ENCODE data around the gene RETREG1.
"Not testable (repeated sequence)": the region's sequence is repeated elsewhere in the genome, so short reads cannot be mapped to it uniquely, and the experiment has no call there.

RETREG1 gene

GRCh38 chr5:16615741-16616535 is 859 bp downstream of the RETREG1 start:
- DNase-seq, result no peak

GRCh38 chr5:16612007-16612406 is 4.8 kb downstream of the RETREG1 start:
- no peak for DNase-seq

GRCh38 chr5:16610896-16611295 is 5.9 kb downstream of the RETREG1 start:
- not testable (repeated sequence) for DNase-seq

GRCh38 chr5:16609412-16609811 is 7.4 kb downstream of the RETREG1 start:
- DNase-seq, result no peak

- DNase-seq, result no peak
Observed at GRCh38 chr5:16606628-16607027, 10.2 kb downstream of the RETREG1 start.

GRCh38 chr5:16603701-16604100 is 13.1 kb downstream of the RETREG1 start:
- DNase-seq, result no peak

GRCh38 chr5:16603295-16603694 is 13.5 kb downstream of the RETREG1 start:
- no peak for DNase-seq

GRCh38 chr5:16602182-16602581 is 14.6 kb downstream of the RETREG1 start:
- DNase-seq, result no peak

- DNase-seq, result no peak
Observed at GRCh38 chr5:16600946-16601345, 15.9 kb downstream of the RETREG1 start.

- peak; percentile 20 for DNase-seq
Observed at GRCh38 chr5:16600397-16600796, 16.4 kb downstream of the RETREG1 start.

- no peak for DNase-seq
Observed at GRCh38 chr5:16597946-16598694, 18.7 kb downstream of the RETREG1 start.

- no peak for DNase-seq
Observed at GRCh38 chr5:16596581-16596940, 20.2 kb downstream of the RETREG1 start.

- no peak for DNase-seq
Observed at GRCh38 chr5:16595881-16596580, 20.8 kb downstream of the RETREG1 start.

GRCh38 chr5:16593628-16594027 is 23.2 kb downstream of the RETREG1 start:
- DNase-seq, result no peak

GRCh38 chr5:16593013-16593412 is 23.8 kb downstream of the RETREG1 start:
- DNase-seq, result no peak

- no peak for DNase-seq
Observed at GRCh38 chr5:16592255-16592654, 24.5 kb downstream of the RETREG1 start.

GRCh38 chr5:16590685-16591084 is 26.1 kb downstream of the RETREG1 start:
- DNase-seq, result no peak

GRCh38 chr5:16589658-16590057 is 27.1 kb downstream of the RETREG1 start:
- DNase-seq, result no peak

GRCh38 chr5:16588434-16589214 is 28.2 kb downstream of the RETREG1 start:
- DNase-seq, result no peak

GRCh38 chr5:16586556-16586955 is 30.2 kb downstream of the RETREG1 start:
- DNase-seq, result no peak

GRCh38 chr5:16585041-16585667 is 31.6 kb downstream of the RETREG1 start:
- no peak for DNase-seq

- no peak for DNase-seq
Observed at GRCh38 chr5:16582081-16582480, 34.7 kb downstream of the RETREG1 start.
